SW480 (cell line): ENCODE data around the gene DEK.
"Not testable (repeated sequence)": the region's sequence is repeated elsewhere in the genome, so short reads cannot be mapped to it uniquely, and the experiment has no call there.

ENCODE experiments used
- DNase-seq: peaks from one replicate; pipeline ENCODE4 v3.0.0-alpha.2; 2016; ENCODE audit warnings: low spot score

DEK gene

GRCh38 chr6:18203786-18204185 lies 60.5 kb downstream of the DEK start:
- DNase-seq = no peak

DNA sequence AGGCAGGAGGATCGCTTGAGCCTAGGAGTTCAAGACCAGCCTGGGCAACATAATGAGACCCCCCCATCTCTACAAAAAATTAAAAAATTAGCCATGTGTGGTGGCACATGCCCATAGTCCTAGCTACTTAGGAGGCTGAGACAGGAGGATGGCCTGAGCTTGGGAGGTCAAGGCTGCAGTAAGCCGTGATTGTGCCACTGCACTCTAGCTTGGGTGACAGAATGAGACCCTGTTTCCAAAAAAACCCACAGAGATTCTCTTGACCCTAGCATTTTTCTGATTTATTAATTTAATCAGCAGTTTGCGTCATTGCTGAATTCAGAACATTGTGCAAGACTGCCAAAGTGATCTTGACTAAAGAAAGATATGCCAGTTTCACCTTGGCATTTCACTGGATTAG lies 72.3 kb downstream of the DEK start:
- DNase-seq = no peak

GRCh38 chr6:18189196-18189595 lies 75.1 kb downstream of the DEK start:
- no peak for DNase-seq

DNA sequence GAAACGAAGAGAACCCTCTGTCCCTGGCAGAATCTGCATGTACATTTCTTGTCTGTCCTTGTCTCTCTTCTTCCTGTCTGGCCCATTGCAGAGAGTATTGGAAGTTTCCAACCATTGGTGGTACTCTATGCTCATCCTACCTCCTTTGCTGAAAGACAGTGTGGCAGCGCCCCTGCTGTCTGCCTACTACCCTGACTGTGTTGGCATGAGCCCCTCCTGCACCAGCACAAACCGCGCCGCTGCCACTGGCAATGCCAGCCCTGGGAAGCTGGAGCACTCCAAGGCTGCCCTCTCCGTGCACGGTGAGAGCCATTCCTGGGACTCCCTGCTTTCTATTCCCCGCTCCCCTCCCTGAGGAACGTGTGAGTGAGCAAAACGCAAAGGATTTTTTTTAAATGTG lies 76.6 kb downstream of the DEK start:
- no peak for DNase-seq

GRCh38 chr6:18186540-18187250 lies 77.6 kb downstream of the DEK start:
- no peak for DNase-seq

- no peak for DNase-seq
These were observed 78.3 kb downstream of the DEK start for GRCh38 chr6:18186033-18186432.

- no peak for DNase-seq
These were observed 78.7 kb downstream of the DEK start for GRCh38 chr6:18185624-18186023.

GRCh38 chr6:18183766-18184165 lies 80.6 kb downstream of the DEK start:
- no peak for DNase-seq

DNA sequence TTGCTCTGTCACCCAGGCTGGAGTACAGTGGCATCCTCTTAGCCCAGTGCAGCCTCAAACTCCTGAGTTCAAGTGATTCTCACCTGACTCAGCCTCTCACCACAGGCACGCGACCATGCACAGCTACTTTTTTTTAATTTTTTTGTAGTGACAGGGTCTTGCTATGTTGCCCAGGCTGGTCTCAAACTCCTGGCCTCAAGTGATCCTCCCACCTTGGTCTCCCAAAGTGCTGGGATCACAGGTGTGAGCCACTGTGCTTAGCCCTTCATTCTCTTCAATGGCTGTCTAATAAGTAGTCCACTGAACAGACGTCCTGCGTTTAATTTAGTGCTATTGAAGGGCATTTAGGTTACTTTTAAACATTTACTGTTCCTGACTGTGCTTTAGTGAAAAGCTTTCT lies 81.8 kb downstream of the DEK start:
- DNase-seq = no peak

GRCh38 chr6:18179770-18180356 lies 84.5 kb downstream of the DEK start:
- no peak for DNase-seq

GRCh38 chr6:18178960-18179615 lies 85.2 kb downstream of the DEK start:
- DNase-seq = no peak

GRCh38 chr6:18177286-18177965 lies 86.9 kb downstream of the DEK start:
- no peak for DNase-seq

GRCh38 chr6:18176198-18176597 lies 88.1 kb downstream of the DEK start:
- not testable (repeated sequence) for DNase-seq
